MM.1S (cell line): ENCODE results near the gene ARRDC3.

ENCODE experiments used
- CTCF ChIP-seq: fragments of 300-600 bp; sonication (generic); IDR thresholded peaks from 2 replicates; pipeline ENCODE4 v1.5.1; 2016; ENCODE audit warnings: antibody characterized with exemption, low read length, mixed read lengths
- EZH2 ChIP-seq: fragments of 300-600 bp; sonication (generic); optimal IDR thresholded peaks from 2 replicates; pipeline ENCODE3; 2017; ENCODE audit warnings: low read depth, mild to moderate bottlenecking, antibody characterized with exemption, low read length, mixed read lengths
- EZH2phosphoT487 ChIP-seq: fragments of 300-600 bp; sonication (generic); IDR thresholded peaks from 2 replicates; pipeline ENCODE4 v1.6.1; 2018; ENCODE audit warnings: antibody characterized with exemption, low read length

- TF ChIP-seq CTCF (no peak), EZH2 (no peak), EZH2phosphoT487 (no peak)
Measured at GRCh38 chr5:91332267-91333045, 50.7 kb downstream of the ARRDC3 start.
